WTC11 (cell line): ENCODE data around the gene ODAD4.
"Not testable (repeated sequence)": the region's sequence is repeated elsewhere in the genome, so short reads cannot be mapped to it uniquely, and the experiment has no call there.

Experiments used
- MLX ChIP-seq: sonication (generic); formaldehyde crosslinking; IDR thresholded peaks from 2 replicates; pipeline ENCODE4 v1.8.1; 2023; ENCODE audit warnings: mild to moderate bottlenecking, missing genetic modification reagents, moderate library complexity
- TCF7 ChIP-seq: sonication (generic); formaldehyde crosslinking; IDR thresholded peaks from 2 replicates; pipeline ENCODE4 v1.8.0; 2022; ENCODE audit warnings: mild to moderate bottlenecking, low read depth, missing genetic modification reagents, moderate library complexity
- TP53 ChIP-seq: sonication (generic); formaldehyde crosslinking; IDR thresholded peaks from 2 replicates; pipeline ENCODE4 v1.8.1; 2023; ENCODE audit warnings: mild to moderate bottlenecking, missing genetic modification reagents
- ZNF416 ChIP-seq: fragments of 250-450 bp; sonication (Bioruptor Pico); IDR thresholded peaks from 2 replicates; pipeline ENCODE4 v1.9.0; 2021; ENCODE audit warnings: mild to moderate bottlenecking, inconsistent platforms
- TF ChIP-seq, protein P1 (sequence below): sonication (generic); formaldehyde crosslinking; IDR thresholded peaks from 2 replicates; pipeline ENCODE4 v1.8.0; 2022; ENCODE audit warnings: mild to moderate bottlenecking, missing genetic modification reagents
- TF ChIP-seq, protein P2 (sequence below): fragments of 200-600 bp; IDR thresholded peaks from 2 replicates; pipeline ENCODE4 v1.8.0; 2022; ENCODE audit warnings: antibody characterized with exemption

- TF ChIP-seq, protein P1, sequence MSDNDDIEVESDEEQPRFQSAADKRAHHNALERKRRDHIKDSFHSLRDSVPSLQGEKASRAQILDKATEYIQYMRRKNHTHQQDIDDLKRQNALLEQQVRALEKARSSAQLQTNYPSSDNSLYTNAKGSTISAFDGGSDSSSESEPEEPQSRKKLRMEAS (CRISPR knock-in tag), result not testable (repeated sequence)
- TF ChIP-seq MLX (CRISPR knock-in tag); TP53 (CRISPR knock-in tag); ZNF416; TCF7 (CRISPR knock-in tag): not testable (repeated sequence)
- TF ChIP-seq, protein P2, sequence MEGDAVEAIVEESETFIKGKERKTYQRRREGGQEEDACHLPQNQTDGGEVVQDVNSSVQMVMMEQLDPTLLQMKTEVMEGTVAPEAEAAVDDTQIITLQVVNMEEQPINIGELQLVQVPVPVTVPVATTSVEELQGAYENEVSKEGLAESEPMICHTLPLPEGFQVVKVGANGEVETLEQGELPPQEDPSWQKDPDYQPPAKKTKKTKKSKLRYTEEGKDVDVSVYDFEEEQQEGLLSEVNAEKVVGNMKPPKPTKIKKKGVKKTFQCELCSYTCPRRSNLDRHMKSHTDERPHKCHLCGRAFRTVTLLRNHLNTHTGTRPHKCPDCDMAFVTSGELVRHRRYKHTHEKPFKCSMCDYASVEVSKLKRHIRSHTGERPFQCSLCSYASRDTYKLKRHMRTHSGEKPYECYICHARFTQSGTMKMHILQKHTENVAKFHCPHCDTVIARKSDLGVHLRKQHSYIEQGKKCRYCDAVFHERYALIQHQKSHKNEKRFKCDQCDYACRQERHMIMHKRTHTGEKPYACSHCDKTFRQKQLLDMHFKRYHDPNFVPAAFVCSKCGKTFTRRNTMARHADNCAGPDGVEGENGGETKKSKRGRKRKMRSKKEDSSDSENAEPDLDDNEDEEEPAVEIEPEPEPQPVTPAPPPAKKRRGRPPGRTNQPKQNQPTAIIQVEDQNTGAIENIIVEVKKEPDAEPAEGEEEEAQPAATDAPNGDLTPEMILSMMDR, result not testable (repeated sequence)
Observed at GRCh38 chr17:42012363-42012762, 81.9 kb downstream of the ODAD4 start.
